ENCODE measurements around the gene FKBP6.
"Not testable (repeated sequence)": the region's sequence is repeated elsewhere in the genome, so short reads cannot be mapped to it uniquely, and the experiment has no call there.

The FKBP6 gene
- 0 to 0.07 (median 0) reads per million in 9 experiments for total RNA-seq

- not testable (repeated sequence) for H3K4me1 Mint-ChIP-seq (ENCODE audit: low read depth in 2 of 2); H3K36me3 Mint-ChIP-seq (ENCODE audit: insufficient read depth); H3K9me3 Mint-ChIP-seq; H3K4me3 Mint-ChIP-seq; DNase-seq; ATAC-seq (replicated peaks); H3K27me3 Mint-ChIP-seq
- peak within 1 kb of the TSS in 1 of 2 donors; percentile 27 for H3K27ac Mint-ChIP-seq
Measured at GRCh38 chr7:73327922-73328321, at the start of gene FKBP6, which contains the start of gene TRIM50. Gene FKBP6, plus strand, starts transcription at chr7:73328161. Its CDS starts 268 bp downstream, at chr7:73328429. Gene TRIM50, minus strand, starts transcription at chr7:73328082. Its CDS starts 3,295 bp downstream, at chr7:73324787.

GRCh38 chr7:73297235-73297634 lies 30.7 kb upstream of the FKBP6 start:
- H3K9me3 Mint-ChIP-seq; H3K27me3 Mint-ChIP-seq; H3K36me3 Mint-ChIP-seq (ENCODE audit: insufficient read depth); DNase-seq; H3K27ac Mint-ChIP-seq; H3K4me1 Mint-ChIP-seq (ENCODE audit: low read depth in 2 of 2); H3K4me3 Mint-ChIP-seq: not testable (repeated sequence)
- peak; percentile 49 for ATAC-seq (replicated peaks)

GRCh38 chr7:73297706-73298105 lies 30.3 kb upstream of the FKBP6 start:
- H3K4me3 Mint-ChIP-seq; H3K27ac Mint-ChIP-seq; H3K4me1 Mint-ChIP-seq (ENCODE audit: low read depth in 2 of 2); H3K27me3 Mint-ChIP-seq; DNase-seq; H3K9me3 Mint-ChIP-seq; ATAC-seq (replicated peaks); H3K36me3 Mint-ChIP-seq (ENCODE audit: insufficient read depth): not testable (repeated sequence)

- not testable (repeated sequence) for H3K4me1 Mint-ChIP-seq (ENCODE audit: low read depth in 2 of 2); ATAC-seq (replicated peaks); H3K27ac Mint-ChIP-seq; H3K4me3 Mint-ChIP-seq; H3K27me3 Mint-ChIP-seq; H3K9me3 Mint-ChIP-seq; DNase-seq
- H3K36me3 Mint-ChIP-seq (ENCODE audit: insufficient read depth): peaks cover 14% of the 10 kb centered on the region
Measured at GRCh38 chr7:73299812-73300211, 28.1 kb upstream of the FKBP6 start.

- not testable (repeated sequence) for H3K4me1 Mint-ChIP-seq (ENCODE audit: low read depth in 2 of 2); H3K4me3 Mint-ChIP-seq; ATAC-seq (replicated peaks); H3K9me3 Mint-ChIP-seq; DNase-seq; H3K27ac Mint-ChIP-seq; H3K27me3 Mint-ChIP-seq
- H3K36me3 Mint-ChIP-seq (ENCODE audit: insufficient read depth): peaks cover 23% of the 10 kb centered on the region
Measured at GRCh38 chr7:73301108-73301507, 26.9 kb upstream of the FKBP6 start.

GRCh38 chr7:73302846-73303245 lies 25.1 kb upstream of the FKBP6 start:
- H3K9me3 Mint-ChIP-seq; H3K4me3 Mint-ChIP-seq; H3K27ac Mint-ChIP-seq; DNase-seq; H3K27me3 Mint-ChIP-seq; ATAC-seq (replicated peaks): not testable (repeated sequence)
- Mint-ChIP-seq H3K36me3 (ENCODE audit: insufficient read depth) (peaks cover 28% of the 10 kb centered on the region), H3K4me1 (ENCODE audit: low read depth in 2 of 2) (peaks cover 12 to 16% of the 10 kb centered on the region in 2 donors)

- H3K4me1 Mint-ChIP-seq (ENCODE audit: low read depth in 2 of 2): peaks cover 18 to 22% of the 10 kb centered on the region in 2 donors
- H3K27ac Mint-ChIP-seq: no peak overlapping the region
- DNase-seq (no peak), ATAC-seq (replicated peaks) (no peak)
- H3K27me3 Mint-ChIP-seq: no peaks in the 10 kb centered on the region
- no peak overlapping the region for H3K4me3 Mint-ChIP-seq
- H3K36me3 Mint-ChIP-seq (ENCODE audit: insufficient read depth): peaks cover 30% of the 10 kb centered on the region
- no peaks in the 10 kb centered on the region for H3K9me3 Mint-ChIP-seq
Measured at GRCh38 chr7:73303546-73303945, 24.4 kb upstream of the FKBP6 start.

GRCh38 chr7:73304071-73304470 lies 23.9 kb upstream of the FKBP6 start:
- peaks cover 36% of the 10 kb centered on the region for H3K36me3 Mint-ChIP-seq (ENCODE audit: insufficient read depth)
- no peaks in the 10 kb centered on the region for H3K27me3 Mint-ChIP-seq
- no peak for ATAC-seq (replicated peaks)
- H3K9me3 Mint-ChIP-seq: no peaks in the 10 kb centered on the region
- no peak overlapping the region for H3K4me3 Mint-ChIP-seq
- DNase-seq: no peak
- H3K27ac Mint-ChIP-seq: no peak overlapping the region
- peaks cover 21 to 25% of the 10 kb centered on the region in 2 donors for H3K4me1 Mint-ChIP-seq (ENCODE audit: low read depth in 2 of 2)

GRCh38 chr7:73304612-73305387 lies 23.2 kb upstream of the FKBP6 start:
- ATAC-seq (replicated peaks); H3K27ac Mint-ChIP-seq; H3K27me3 Mint-ChIP-seq; H3K9me3 Mint-ChIP-seq; H3K4me3 Mint-ChIP-seq; DNase-seq: not testable (repeated sequence)
- peaks cover 41% of the 10 kb centered on the region for H3K36me3 Mint-ChIP-seq (ENCODE audit: insufficient read depth)
- H3K4me1 Mint-ChIP-seq (ENCODE audit: low read depth in 2 of 2): peaks cover 21 to 25% of the 10 kb centered on the region in 2 donors

GRCh38 chr7:73307436-73307835 lies 20.5 kb upstream of the FKBP6 start:
- peak overlapping the region in 1 of 2 donors; percentile 96 for H3K27ac Mint-ChIP-seq
- peaks cover 25 to 28% of the 10 kb centered on the region in 2 donors for H3K4me1 Mint-ChIP-seq (ENCODE audit: low read depth in 2 of 2)
- no peaks in the 10 kb centered on the region for H3K9me3 Mint-ChIP-seq

GRCh38 chr7:73308074-73308664 lies 19.8 kb upstream of the FKBP6 start:
- DNase-seq: no peak
- Mint-ChIP-seq H3K36me3 (ENCODE audit: insufficient read depth) (peaks cover 40% of the 10 kb centered on the region), H3K4me1 (ENCODE audit: low read depth in 2 of 2) (peaks cover 25 to 28% of the 10 kb centered on the region in 2 donors)

More at GRCh38 chr7:73307436-73307835, 20.5 kb upstream of the FKBP6 start:
- H3K4me3 Mint-ChIP-seq: peak overlapping the region; percentile 98 to 99
- H3K27me3 Mint-ChIP-seq: no peaks in the 10 kb centered on the region
- peaks cover 41% of the 10 kb centered on the region for H3K36me3 Mint-ChIP-seq (ENCODE audit: insufficient read depth)
- DNase-seq: no peak
- no peak for ATAC-seq (replicated peaks)

GRCh38 chr7:73308665-73309214 lies 19.2 kb upstream of the FKBP6 start, which contains the start of gene NSUN5:
Gene NSUN5, minus strand, starts transcription at chr7:73308826. Its CDS starts 36 bp downstream, at chr7:73308790.
- Mint-ChIP-seq H3K4me3 (peak within 1 kb of the TSS; percentile 98 to 99), H3K36me3 (ENCODE audit: insufficient read depth) (peaks cover 35% of the 10 kb centered on the region), H3K27me3 (no peaks in the 10 kb centered on the region), H3K27ac (peak within 1 kb of the TSS; percentile 96 to 97), H3K9me3 (no peaks in the 10 kb centered on the region), H3K4me1 (ENCODE audit: low read depth in 2 of 2) (peaks cover 25 to 28% of the 10 kb centered on the region in 2 donors)
- ATAC-seq (replicated peaks): peak; percentile 98
- peak; percentile 84 to 87 (median 85) for DNase-seq

More at GRCh38 chr7:73308074-73308664, 19.8 kb upstream of the FKBP6 start:
- ATAC-seq (replicated peaks): peak; percentile 36
- Mint-ChIP-seq H3K4me3 (peak overlapping the region; percentile 98 to 99), H3K9me3 (no peaks in the 10 kb centered on the region), H3K27ac (peak overlapping the region; percentile 96 to 97), H3K27me3 (no peaks in the 10 kb centered on the region)

GRCh38 chr7:73311421-73311820 lies 16.5 kb upstream of the FKBP6 start:
- H3K27ac Mint-ChIP-seq; DNase-seq; H3K27me3 Mint-ChIP-seq; H3K4me3 Mint-ChIP-seq; ATAC-seq (replicated peaks); H3K9me3 Mint-ChIP-seq: not testable (repeated sequence)
- H3K36me3 Mint-ChIP-seq (ENCODE audit: insufficient read depth): peaks cover 15% of the 10 kb centered on the region
- H3K4me1 Mint-ChIP-seq (ENCODE audit: low read depth in 2 of 2): peaks cover 19 to 28% of the 10 kb centered on the region in 2 donors
